Stimulated activated CD8-positive, alpha-beta memory T cell treated with anti-CD3 and anti-CD28 coated beads, Interleukin-7, amount 100 ng/mL, for 48 hours (primary cell): ENCODE data around the gene EDN1.

ENCODE experiments used
- DNase-seq, 2 donors: peaks; one replicate each; pipeline ENCODE4 v3.0.0-alpha.2; 2020; ENCODE audit warnings: low read depth in 1 of 2; ENCODE audit errors: extremely low read depth in 1 of 2

The EDN1 gene

DNA sequence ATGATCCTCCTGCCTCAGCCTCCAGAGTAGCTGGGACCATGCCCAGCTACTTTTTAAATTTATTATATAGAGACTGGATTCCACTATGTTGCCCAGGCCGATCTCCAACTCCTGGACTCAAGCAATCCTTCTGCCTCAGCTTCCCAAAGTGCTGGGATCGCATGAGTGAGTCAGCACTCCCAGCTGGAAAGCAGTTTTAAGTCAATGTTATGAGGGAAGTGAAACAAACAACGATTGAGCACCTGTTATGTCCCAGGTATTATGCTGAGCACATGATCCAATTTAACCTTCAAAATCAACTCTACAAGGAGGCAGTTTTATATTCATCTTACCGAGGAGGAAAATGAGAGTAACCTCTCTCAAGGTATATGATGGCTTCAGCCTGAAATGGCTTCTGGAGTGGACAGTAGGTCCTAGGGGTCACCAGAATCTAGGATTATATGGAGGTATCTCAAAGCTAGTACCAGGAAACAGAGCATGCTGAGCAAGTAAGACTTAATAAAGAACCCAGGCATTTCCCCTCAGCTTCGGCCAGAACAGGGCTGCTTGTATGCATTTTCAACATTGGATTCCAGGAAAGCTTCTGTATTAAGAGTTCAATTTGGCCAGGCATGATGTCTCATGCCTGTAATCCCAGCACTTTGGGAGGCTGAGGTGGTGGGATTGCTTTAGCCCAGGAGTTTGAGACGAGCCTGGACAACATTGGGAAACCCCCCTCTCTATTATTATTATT is 55.0 kb downstream of the EDN1 start:
- DNase-seq = no peak

DNA sequence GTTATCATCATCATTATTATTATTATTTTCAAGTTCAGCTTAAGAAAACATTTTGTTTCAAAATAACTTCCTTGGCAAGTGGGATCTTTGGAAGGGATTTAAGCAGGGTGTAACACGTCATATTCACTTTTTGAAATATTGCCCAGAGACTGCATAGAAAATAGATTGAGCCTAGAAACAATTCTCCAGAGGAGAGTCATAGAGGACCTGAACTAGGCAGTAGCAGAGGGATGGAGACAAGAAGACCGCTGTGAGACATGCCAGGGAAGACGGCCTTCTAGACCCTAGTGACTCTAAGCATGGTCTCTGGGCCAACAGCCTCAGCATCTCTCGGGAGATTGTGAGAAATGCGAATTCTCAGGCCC is 55.5 kb downstream of the EDN1 start:
- DNase-seq = no peak
